ENCODE results near the gene TNNT3. TPM values are rescaled to one million over a fixed set of nuclear protein-coding genes. Genes with fewer than 3 reads are reported as not detected.

The TNNT3 gene
- total RNA-seq, 1 experiment from 2014 or later, result 0.88 TPM

DNA sequence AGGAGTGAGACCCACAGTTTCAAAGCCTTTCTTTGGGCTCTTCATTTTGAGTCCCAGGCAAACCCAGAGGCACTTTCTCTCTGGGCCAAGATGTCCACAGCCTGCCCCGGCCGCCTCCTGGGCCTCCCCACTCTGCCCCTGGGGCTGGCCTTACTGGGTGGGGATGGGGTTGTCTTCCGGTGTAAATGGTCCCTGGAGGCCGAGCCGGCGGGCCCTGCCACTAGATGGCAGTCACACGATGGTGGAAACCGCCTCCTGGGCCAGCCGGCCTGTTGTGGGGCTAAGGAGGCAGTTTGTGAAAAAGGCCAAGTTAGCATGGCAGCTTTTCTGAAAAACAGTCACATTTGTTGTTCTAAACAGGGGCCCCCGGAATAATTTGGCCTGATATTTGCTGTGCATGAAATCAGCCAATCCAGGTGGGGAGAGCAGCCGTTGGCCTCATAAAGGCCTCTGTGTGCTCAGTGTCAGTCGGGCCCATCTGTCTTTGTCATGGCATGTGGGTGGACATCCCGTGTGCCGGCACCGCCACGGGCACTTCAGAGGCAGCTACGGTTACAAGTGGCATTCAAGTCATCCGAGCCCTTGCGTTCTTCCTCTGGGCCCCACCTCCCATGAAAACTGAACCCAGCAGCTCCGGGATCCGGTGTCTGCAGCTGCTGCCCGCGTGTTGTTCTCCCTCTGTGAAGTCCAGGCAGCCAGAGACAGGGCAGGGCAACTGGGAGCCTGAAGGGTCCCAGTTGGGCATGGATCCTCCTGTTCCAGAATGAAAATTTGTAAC, 34.2 kb downstream of the TNNT3 start:
- H3K4me1 ChIP-seq, result no peaks in the 10 kb centered on the region
- no peak for DNase-seq
- ChIA-PET CTCF (interaction anchor here (3.8 kb wide), 1 partner anchor 197 kb away, joined by 36 read pairs; no protein-coding TSS in a partner anchor), POLR2A (no interaction called here)
- no TSS peak for BruUV-seq (replicated peaks)
- H3K36me3 ChIP-seq (ENCODE audit: control insufficient read depth, insufficient read depth, low read length), result no peaks in the 10 kb centered on the region
- H3K9me3 ChIP-seq, result no peaks in the 10 kb centered on the region
- TF ChIP-seq CTCF (IDR thresholded peaks at IDR 0.05; ENCODE audit: insufficient read depth in 1 of 2, low read depth in 1 of 2, low read length in 1 of 2, severe bottlenecking in 1 of 2, unreplicated experiment in 1 of 2), result no peak
- intact Hi-C loops (cut with micrococcal nuclease; ENCODE audit: unreplicated experiment), result no loop called here
- Mint-ChIP-seq H3K9me3 (ENCODE audit: unreplicated experiment) (no peaks in the 10 kb centered on the region), H3K4me3 (ENCODE audit: unreplicated experiment) (no peak overlapping the region), H3K4me1 (ENCODE audit: low read depth, unreplicated experiment) (no peaks in the 10 kb centered on the region), H3K36me3 (ENCODE audit: insufficient read depth, unreplicated experiment) (no peaks in the 10 kb centered on the region), H3K27me3 (ENCODE audit: insufficient read depth, unreplicated experiment) (no peaks in the 10 kb centered on the region), H3K27ac (ENCODE audit: unreplicated experiment) (no peak overlapping the region)
- H3K4me3 ChIP-seq (ENCODE audit: low read depth, low read length), result no peak overlapping the region
- no peaks in the 10 kb centered on the region for H3K27me3 ChIP-seq (replicated peaks; ENCODE audit: control insufficient read depth, insufficient read depth, low read length)

DNA sequence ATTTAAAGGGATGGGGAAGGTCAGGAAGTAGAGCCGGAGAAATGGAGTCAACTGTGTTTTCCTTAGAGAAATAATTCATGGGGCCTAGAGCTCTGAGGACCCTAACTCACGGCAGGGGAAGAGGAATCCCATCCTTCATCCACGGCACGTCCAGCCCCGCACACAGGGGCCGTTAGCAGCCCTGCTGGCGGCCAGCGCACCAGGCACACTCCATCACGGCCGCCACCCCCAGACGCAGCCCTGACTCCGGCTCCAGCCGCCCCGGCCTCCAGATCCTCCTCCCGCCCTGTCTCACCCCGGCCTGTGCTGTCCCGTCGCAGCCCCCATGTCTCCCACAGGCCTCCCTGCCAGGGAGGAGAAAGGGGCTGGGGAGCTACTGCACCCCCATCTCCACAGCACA, 38.9 kb downstream of the TNNT3 start:
- Mint-ChIP-seq H3K27ac (ENCODE audit: unreplicated experiment) (no peak overlapping the region), H3K4me1 (ENCODE audit: low read depth, unreplicated experiment) (no peaks in the 10 kb centered on the region), H3K9me3 (ENCODE audit: unreplicated experiment) (no peaks in the 10 kb centered on the region), H3K4me3 (ENCODE audit: unreplicated experiment) (no peak overlapping the region), H3K36me3 (ENCODE audit: insufficient read depth, unreplicated experiment) (no peaks in the 10 kb centered on the region), H3K27me3 (ENCODE audit: insufficient read depth, unreplicated experiment) (no peaks in the 10 kb centered on the region)
- no peak for DNase-seq
- Histone ChIP-seq H3K4me3 (ENCODE audit: low read depth, low read length) (no peak overlapping the region), H3K9me3 (no peaks in the 10 kb centered on the region), H3K4me1 (no peaks in the 10 kb centered on the region), H3K27me3 (replicated peaks; ENCODE audit: control insufficient read depth, insufficient read depth, low read length) (no peaks in the 10 kb centered on the region), H3K36me3 (ENCODE audit: control insufficient read depth, insufficient read depth, low read length) (no peaks in the 10 kb centered on the region)
- ChIA-PET CTCF (interaction anchor here (1.2 kb wide), 1 partner anchor 193 kb away, joined by 4 read pairs; no protein-coding TSS in a partner anchor), POLR2A (no interaction called here)
- no TSS peak for BruUV-seq (replicated peaks)
- TF ChIP-seq CTCF (IDR thresholded peaks at IDR 0.05; ENCODE audit: insufficient read depth in 1 of 2, low read depth in 1 of 2, low read length in 1 of 2, severe bottlenecking in 1 of 2, unreplicated experiment in 1 of 2), result no peak
- intact Hi-C loops (cut with micrococcal nuclease; ENCODE audit: unreplicated experiment), result no loop called here

DNA sequence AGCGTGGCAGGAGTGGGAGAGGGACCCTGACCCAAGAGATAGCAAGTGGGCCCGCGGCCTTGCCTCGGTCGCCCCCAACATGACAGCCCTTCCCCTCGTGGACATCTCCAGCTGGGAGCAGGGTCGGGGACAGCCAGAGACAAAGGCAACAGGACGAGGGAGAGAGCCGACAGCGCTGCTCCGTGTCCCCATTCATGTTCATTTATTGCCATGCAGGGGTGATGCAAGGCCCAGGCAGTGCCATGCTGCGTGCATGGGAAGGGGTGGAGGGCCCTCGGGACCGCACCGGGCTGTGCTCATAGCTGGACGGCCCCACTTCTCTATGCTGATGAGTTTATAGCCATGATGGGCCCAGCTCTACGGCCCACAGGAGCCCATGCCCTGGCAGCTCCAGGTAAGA, 40.3 kb downstream of the TNNT3 start:
- intact Hi-C loops (cut with micrococcal nuclease; ENCODE audit: unreplicated experiment), result no loop called here
- no peaks in the 10 kb centered on the region for H3K27me3 Mint-ChIP-seq (ENCODE audit: insufficient read depth, unreplicated experiment)
- Histone ChIP-seq H3K27me3 (replicated peaks; ENCODE audit: control insufficient read depth, insufficient read depth, low read length) (no peaks in the 10 kb centered on the region), H3K9me3 (no peaks in the 10 kb centered on the region), H3K4me3 (ENCODE audit: low read depth, low read length) (no peak overlapping the region), H3K4me1 (no peaks in the 10 kb centered on the region), H3K36me3 (ENCODE audit: control insufficient read depth, insufficient read depth, low read length) (no peaks in the 10 kb centered on the region)
- no peak overlapping the region for H3K4me3 Mint-ChIP-seq (ENCODE audit: unreplicated experiment)
- no peaks in the 10 kb centered on the region for H3K36me3 Mint-ChIP-seq (ENCODE audit: insufficient read depth, unreplicated experiment)
- no peak for DNase-seq
- no TSS peak for BruUV-seq (replicated peaks)
- ChIA-PET CTCF (interaction anchor here (1.5 kb wide), 1 partner anchor 197 kb away, joined by 4 read pairs; no protein-coding TSS in a partner anchor), POLR2A (no interaction called here)
- no peak for TF ChIP-seq CTCF (IDR thresholded peaks at IDR 0.05; ENCODE audit: insufficient read depth in 1 of 2, low read depth in 1 of 2, low read length in 1 of 2, severe bottlenecking in 1 of 2, unreplicated experiment in 1 of 2)
- no peak overlapping the region for H3K27ac Mint-ChIP-seq (ENCODE audit: unreplicated experiment)
- no peaks in the 10 kb centered on the region for H3K9me3 Mint-ChIP-seq (ENCODE audit: unreplicated experiment)
- no peaks in the 10 kb centered on the region for H3K4me1 Mint-ChIP-seq (ENCODE audit: low read depth, unreplicated experiment)

All from Caco-2 (cell line).